Activated CD4-positive, alpha-beta T cell treated with anti-CD3 and anti-CD28 coated beads, Interleukin-2, amount 50 U/mL, for 4 hours (primary cell): ENCODE results near the gene MGAT4A.
"Not testable (repeated sequence)": the region's sequence is repeated elsewhere in the genome, so short reads cannot be mapped to it uniquely, and the experiment has no call there.

ENCODE experiments used
- DNase-seq, 2 experiments: peaks; one replicate each; pipeline ENCODE4 v3.0.0-alpha.2; 2020

The MGAT4A gene

GRCh38 chr2:98759338-98759737 lies 28.4 kb upstream of the MGAT4A start:
- no peak for DNase-seq

DNA sequence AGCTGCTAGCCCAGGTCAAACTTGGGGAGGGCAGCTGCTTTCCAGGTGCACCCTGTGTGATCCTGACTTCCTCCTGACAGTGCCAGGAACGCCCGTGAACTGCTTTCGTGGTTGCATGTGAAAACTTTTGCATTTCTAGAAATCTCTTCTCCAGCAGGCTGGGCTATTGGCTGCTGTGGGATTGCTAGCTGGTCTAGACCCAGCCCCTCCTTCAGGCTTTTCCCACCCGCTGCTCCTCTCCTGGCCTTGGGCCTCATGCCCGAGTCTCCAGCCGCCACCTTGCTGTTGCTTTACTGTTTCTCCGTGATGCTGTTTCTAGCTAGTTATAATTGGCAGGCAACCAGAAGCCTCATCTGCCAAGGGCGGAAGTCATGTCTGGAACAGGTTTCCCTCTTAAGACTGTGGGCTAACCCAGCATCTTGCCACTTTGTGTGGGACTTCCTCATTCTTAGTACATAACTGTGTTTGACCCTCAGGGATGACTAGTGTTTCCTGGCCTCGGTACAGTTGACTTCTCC lies 27.0 kb upstream of the MGAT4A start:
- peak; percentile 45 for DNase-seq

DNA sequence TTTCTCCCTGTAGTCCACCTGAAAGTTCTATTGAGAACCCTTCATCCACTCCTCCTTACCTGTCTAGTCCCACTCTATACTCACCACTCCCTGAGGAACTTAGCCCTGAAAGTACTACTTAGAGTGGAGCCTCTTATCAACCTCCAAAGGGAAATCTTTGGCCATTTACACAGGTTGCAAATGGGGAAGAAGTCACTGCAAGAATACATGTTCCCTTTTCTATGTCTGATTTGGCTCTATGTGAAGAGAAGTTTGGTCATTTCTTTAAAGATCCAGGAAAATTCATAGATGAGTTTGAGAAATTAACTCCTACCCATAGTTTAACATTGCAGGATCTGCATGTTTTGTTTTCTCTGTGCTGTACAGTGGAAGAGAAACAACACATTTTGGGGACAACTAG lies 22.9 kb upstream of the MGAT4A start:
- no peak for DNase-seq

GRCh38 chr2:98752711-98753110 lies 21.8 kb upstream of the MGAT4A start:
- DNase-seq, result not testable (repeated sequence)

GRCh38 chr2:98751748-98752147 lies 20.8 kb upstream of the MGAT4A start:
- no peak for DNase-seq

DNA sequence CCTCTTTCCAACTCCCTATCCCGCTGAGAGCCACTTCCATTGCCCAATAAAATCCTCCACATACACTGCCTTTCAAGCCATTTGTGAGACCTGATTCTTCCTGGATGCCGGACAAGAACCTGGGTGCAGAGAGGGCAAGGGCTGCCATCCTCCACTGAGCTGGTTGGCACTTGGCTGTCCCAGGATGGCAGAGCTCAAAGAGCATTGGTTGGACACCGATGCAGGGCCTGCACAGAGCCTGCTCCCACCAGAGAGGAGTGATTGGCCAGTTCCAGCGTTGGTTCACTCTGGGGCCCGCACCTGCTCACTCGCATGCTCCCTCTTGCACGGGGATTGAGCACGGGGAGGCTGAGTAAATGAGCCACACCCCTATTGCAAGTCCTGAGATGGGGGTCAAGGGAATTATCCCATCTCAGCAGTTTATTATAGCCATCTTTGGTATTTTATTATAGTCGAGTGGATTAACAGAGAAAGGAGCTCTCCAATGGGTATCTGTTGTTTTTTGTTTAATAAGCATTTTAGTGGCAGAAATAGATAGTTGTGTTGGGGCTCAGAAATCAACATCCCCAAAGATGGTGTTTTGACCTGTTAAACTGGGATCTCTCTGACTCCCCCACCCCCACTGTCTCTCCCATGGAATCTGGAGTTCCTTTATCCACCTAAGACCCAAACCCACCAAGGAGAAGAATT lies 19.8 kb upstream of the MGAT4A start:
- DNase-seq, result no peak

GRCh38 chr2:98749066-98749450 lies 18.1 kb upstream of the MGAT4A start:
- no peak for DNase-seq

DNA sequence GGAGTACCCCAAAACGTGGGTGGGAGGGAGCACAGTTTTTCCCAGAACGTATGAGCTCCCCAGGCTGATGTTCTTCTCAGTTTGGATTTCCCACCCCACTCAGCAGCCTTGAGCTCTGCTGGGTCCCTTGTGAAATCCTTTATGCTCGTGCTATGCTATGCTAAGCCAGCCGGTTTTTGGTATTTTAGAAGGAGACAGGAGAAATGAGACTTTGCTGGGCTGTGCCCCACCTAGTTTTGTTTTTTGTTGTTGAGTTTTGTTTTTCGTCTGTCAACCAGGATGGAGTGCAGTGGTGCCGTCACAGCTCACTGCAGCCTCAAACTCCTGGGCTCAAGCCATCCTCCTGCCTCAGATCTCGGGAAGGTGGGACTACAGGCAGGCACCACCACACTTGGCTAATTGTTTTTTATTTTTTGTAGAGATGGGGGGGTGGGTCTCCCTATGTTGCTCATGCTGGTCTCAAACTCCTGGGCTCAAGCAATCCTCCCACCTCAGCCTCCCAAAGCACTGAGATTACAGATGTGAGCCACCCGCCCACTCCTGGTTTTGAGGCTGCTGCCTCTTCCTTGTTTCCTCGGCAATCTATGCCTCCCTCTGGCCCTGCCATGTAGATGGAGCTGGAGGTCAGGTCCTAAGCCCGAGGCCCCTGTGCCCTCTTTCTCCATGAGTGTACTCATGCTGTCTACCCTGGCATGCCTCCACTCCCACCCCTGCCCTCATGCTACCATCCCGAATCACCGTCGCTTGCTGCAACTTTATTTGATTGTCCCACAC lies 17.5 kb upstream of the MGAT4A start:
- DNase-seq, result no peak

GRCh38 chr2:98747888-98748287 lies 17.0 kb upstream of the MGAT4A start:
- DNase-seq, result no peak

- no peak for DNase-seq
These were observed 15.5 kb upstream of the MGAT4A start for GRCh38 chr2:98746426-98746825.

DNA sequence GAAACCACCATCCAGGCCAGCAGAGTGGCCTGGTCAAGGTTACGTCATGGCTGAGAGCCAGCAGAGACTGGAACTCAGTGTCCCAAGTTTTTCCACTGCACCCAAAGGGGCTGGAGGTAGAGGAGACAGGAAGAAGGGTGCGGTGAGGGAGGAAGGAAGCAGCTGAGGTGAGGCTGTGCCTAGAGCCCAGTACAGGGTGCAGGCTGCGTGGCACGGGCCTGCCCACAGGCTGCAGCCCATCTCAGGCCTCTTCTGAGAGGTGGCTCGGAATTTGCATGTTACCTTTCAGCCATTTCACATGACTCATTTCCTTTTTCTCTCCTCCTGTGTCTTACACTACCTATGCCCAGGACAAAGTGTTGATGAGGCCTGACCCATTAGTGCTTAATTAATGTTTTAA lies 13.7 kb upstream of the MGAT4A start:
- DNase-seq, result no peak

DNA sequence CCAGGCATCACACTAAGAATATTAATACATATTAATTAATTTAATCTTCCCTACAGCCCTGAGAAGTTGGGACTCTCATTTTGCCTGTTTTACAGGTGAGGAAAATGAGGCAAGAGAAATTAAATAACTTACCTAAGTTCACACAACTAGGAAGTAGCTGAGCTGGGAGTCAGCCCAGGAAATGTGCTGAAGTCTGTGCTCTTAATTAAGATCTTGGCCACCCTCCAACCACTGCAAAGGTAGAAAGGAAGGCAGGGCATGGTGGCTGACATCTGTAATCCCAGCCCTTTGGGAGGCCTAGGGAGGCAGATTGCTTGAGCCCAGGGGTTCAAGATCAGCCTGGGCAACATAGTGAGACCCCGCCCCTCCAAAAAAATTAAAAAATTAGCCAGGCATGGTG lies 12.9 kb upstream of the MGAT4A start:
- DNase-seq, result no peak

- no peak for DNase-seq
These were observed 8.1 kb upstream of the MGAT4A start for GRCh38 chr2:98739020-98739419.

GRCh38 chr2:98738304-98738703 lies 7.4 kb upstream of the MGAT4A start:
- no peak for DNase-seq

DNA sequence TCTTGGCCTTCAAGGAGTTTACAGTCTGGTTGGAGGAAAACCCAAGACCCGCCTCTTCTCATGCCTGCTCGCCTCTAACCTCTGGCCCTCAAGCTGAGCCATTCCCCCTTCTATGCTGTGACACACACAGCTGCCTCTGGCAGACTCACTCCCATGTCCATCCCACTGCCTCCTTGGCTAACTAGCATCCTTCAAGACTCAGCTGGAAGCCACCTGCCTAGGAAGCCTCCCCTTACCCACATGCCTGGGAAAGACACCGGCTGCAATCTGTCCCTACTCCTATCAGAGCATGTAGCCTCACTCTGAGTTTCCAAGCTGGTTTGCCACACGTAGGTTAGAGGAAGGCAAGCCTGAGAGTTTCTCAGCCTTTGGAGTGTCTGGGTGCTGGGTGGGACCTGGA lies 6.9 kb upstream of the MGAT4A start:
- DNase-seq, result no peak

DNA sequence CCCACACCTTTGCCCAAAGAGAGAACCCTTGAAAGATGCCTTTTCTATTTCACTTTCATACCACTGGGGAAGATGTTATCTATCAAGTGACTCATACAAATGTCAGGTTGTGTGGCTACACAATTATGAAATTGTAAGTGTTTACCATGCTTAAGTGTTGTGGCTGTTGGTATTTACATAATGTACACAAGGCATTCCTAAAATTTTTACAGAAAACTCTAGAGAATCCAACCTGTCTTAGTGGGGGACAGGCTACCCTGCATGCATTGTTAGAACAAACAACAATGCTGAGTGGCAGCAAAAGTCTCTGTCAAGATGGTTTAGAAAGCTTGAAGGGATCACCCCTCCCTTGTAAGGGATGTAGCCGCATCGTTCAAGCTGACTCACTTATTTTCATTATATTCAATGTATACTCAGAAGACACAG lies 5.5 kb upstream of the MGAT4A start:
- DNase-seq, result no peak

GRCh38 chr2:98734823-98735260 lies 3.9 kb upstream of the MGAT4A start:
- no peak for DNase-seq

- DNase-seq, result no peak
These were observed 3.2 kb upstream of the MGAT4A start for GRCh38 chr2:98734162-98734561.

GRCh38 chr2:98732430-98733051 lies 1.6 kb upstream of the MGAT4A start:
- DNase-seq, result no peak

- no peak for DNase-seq
These were observed 990 bp upstream of the MGAT4A start for GRCh38 chr2:98731894-98732349.

GRCh38 chr2:98730707-98731040 lies 258 bp downstream of the MGAT4A start:
- DNase-seq, result peak; percentile 49 to 56

DNA sequence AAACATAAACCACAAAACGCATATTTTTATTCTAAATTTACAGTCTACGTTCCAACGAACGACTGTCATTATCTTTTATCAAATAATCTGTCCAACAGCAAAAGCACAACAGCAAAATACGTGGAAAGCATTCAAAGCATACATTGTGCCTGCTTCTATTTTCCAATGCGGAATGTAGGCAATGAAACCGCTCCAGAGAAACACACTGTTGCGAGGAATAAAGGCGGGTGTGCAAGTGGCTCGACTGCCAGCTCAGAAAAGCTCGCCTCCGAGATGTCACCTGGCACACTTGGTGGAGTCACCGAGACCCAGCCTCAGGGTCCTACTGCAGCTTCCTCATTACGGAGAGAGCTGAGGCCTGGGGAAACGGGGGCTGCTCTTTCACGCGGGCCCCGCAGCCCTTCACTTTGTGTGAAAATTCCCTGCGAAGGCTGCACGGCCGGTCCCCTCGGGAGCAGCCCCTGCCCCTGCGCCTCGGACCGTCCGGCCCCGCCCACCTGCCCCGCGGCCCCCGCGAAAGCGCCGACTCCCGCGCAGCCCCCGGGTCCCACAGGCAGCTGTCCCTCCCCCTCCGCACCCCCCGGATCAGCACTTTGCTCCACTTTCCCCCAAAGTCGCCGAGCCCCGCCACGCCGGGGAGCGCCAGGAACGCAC lies 752 bp downstream of the MGAT4A start:
- DNase-seq, result peak; percentile 47 to 54

- DNase-seq, result no peak
These were observed 1.3 kb downstream of the MGAT4A start for GRCh38 chr2:98729652-98730051.
